B cell (primary cell): Measurements from ENCODE around the gene ASIC4.
A peak's percentile ranks its signal among the peaks of the same experiment; 100 is the strongest.

Experiments used
- CTCF ChIP-seq: fragments of 200-600 bp; IDR thresholded peaks from one replicate; pipeline ENCODE4 v1.8.0; 2022; ENCODE audit warnings: antibody characterized with exemption, mild to moderate bottlenecking
- EZH2 ChIP-seq: IDR thresholded peaks from 2 replicates; pipeline ENCODE4 v1.6.1; 2012; ENCODE audit warnings: borderline replicate concordance, low read depth, mild to moderate bottlenecking, moderate library complexity, low read length; ENCODE audit not compliant: insufficient read depth, poor library complexity, severe bottlenecking

- TF ChIP-seq EZH2 (no peak), CTCF (peak; percentile 98)
These were observed 16.0 kb downstream of the ASIC4 start for GRCh38 chr2:219530048-219530963.
